A673 (cell line): ENCODE measurements around the gene GRXCR2. TPM values are rescaled to one million over a fixed set of nuclear protein-coding genes. Genes with fewer than 3 reads are reported as not detected.

Experiments used
- BruUV-seq: library from RNA; stranded (reverse); fragments of 400-500 nt; replicated peaks from 2 replicates; lab custom pipeline; 2021; lab: Mats Ljungman, UMichigan
- CTCF ChIA-PET: fragments of 300-600 bp; sonication (Branson Sonifier 250); formaldehyde crosslinking; loops from one replicate; lab custom pipeline; 2022; ENCODE audit warnings: antibody characterized with exemption; lab: Charles Lee
- POLR2A ChIA-PET: fragments of 300-600 bp; sonication (Branson Sonifier 250); formaldehyde crosslinking; loops from one replicate; lab custom pipeline; 2022; ENCODE audit warnings: antibody characterized with exemption; ENCODE audit not compliant: low non-redundant PET; lab: Charles Lee
- DNase-seq: peaks from one replicate; pipeline ENCODE4 v3.0.0-alpha.2; 2015; ENCODE audit warnings: low spot score
- H3K27ac ChIP-seq: fragments of 200-600 bp; sonication (generic); 2 replicates; pipeline ENCODE4 v1.5.1; 2016; ENCODE audit warnings: mixed run types, low read depth, mild to moderate bottlenecking, mixed read lengths, antibody characterized with exemption, low read length; ENCODE audit not compliant: poor library complexity, severe bottlenecking
- H3K27me3 ChIP-seq: fragments of 200-600 bp; sonication (generic); replicated peaks from 2 replicates; pipeline ENCODE4 v1.6.1; 2017; ENCODE audit warnings: mixed run types, low read depth, mild to moderate bottlenecking, mixed read lengths, antibody characterized with exemption, low read length; ENCODE audit not compliant: insufficient read depth, poor library complexity
- H3K36me3 ChIP-seq: fragments of 200-600 bp; sonication (generic); 2 replicates; pipeline ENCODE4 v1.6.1; 2016; ENCODE audit warnings: mixed run types, mild to moderate bottlenecking, mixed read lengths, antibody characterized with exemption, low read length; ENCODE audit not compliant: insufficient read depth, poor library complexity, severe bottlenecking
- H3K4me1 ChIP-seq: fragments of 200-600 bp; sonication (generic); 2 replicates; pipeline ENCODE4 v1.6.1; 2017; ENCODE audit warnings: mixed run types, mild to moderate bottlenecking, mixed read lengths, antibody characterized with exemption, low read length; ENCODE audit not compliant: insufficient read depth, poor library complexity, severe bottlenecking
- H3K4me3 ChIP-seq: fragments of 200-600 bp; sonication (generic); 2 replicates; pipeline ENCODE4 v1.5.1; 2016; ENCODE audit warnings: low read depth, mixed run types, mild to moderate bottlenecking, mixed read lengths, low read length; ENCODE audit not compliant: poor library complexity, severe bottlenecking
- H3K9me3 ChIP-seq: fragments of 200-600 bp; sonication (generic); 2 replicates; pipeline ENCODE4 v1.6.1; 2016; ENCODE audit warnings: mixed run types, low read depth, mild to moderate bottlenecking, mixed read lengths, antibody characterized with exemption, low read length; ENCODE audit not compliant: poor library complexity, severe bottlenecking
- CTCF ChIP-seq: fragments of 300-800, 200-600 bp; sonication (generic); conservative IDR thresholded peaks from 2 replicates; pipeline ENCODE4 v1.5.1; 2017; ENCODE audit warnings: low read depth, mild to moderate bottlenecking, antibody characterized with exemption, low read length, moderate library complexity, mixed read lengths
- EZH2 ChIP-seq: fragments of 200-600 bp; sonication (generic); IDR thresholded peaks from 2 replicates; pipeline ENCODE4 v1.6.1; 2017; ENCODE audit warnings: borderline replicate concordance, low read depth, mild to moderate bottlenecking, mixed read lengths, antibody characterized with exemption, low read length; ENCODE audit not compliant: poor library complexity, severe bottlenecking
- intact Hi-C: fragments of 100-400 bp; cut with micrococcal nuclease; formaldehyde crosslinking; loops from one replicate; pipeline ENCODE4 v1.10.0; 2022; ENCODE audit not compliant: unreplicated experiment
- total RNA-seq: library from RNA; stranded (reverse); gene quantifications from 2 replicates; pipeline ENCODE4 v1.2.3, GENCODE V29; 2021

The GRXCR2 gene
- total RNA-seq, 1 experiment from 2014 or later = not detected

GRCh38 chr5:145853781-145854376 lies 18.9 kb downstream of the GRXCR2 start:
- no peaks in the 10 kb centered on the region for H3K27me3 ChIP-seq
- ChIA-PET CTCF (no interaction called here), POLR2A (no interaction called here)
- no peaks in the 10 kb centered on the region for H3K4me1 ChIP-seq
- no peak for TF ChIP-seq EZH2
- TF ChIP-seq CTCF = no peak
- intact Hi-C loops = no loop called here
- H3K4me3 ChIP-seq = no peak overlapping the region
- BruUV-seq = no TSS peak
- no peaks in the 10 kb centered on the region for H3K36me3 ChIP-seq
- no peak for DNase-seq
- no peaks in the 10 kb centered on the region for H3K9me3 ChIP-seq
- no peak overlapping the region for H3K27ac ChIP-seq

DNA sequence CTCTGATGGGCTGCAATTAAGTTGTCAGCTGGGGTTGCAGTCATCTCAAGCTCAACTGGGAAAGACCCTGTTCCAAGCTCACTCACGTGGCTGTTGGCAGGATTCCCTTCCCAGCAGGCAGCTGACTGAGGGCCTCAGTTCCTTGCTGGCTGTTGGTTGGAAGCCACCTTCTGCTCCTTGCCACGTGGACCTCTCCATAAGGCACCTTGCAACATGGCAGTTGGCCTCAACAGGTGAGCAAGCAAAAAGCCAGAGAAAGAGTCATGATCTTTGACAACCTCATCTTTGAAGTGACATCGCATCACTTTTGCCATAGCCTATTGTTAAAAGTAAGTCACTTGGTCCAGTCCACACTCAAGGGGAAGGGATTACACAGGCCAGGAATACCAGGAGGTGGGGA lies 19.8 kb downstream of the GRXCR2 start:
- BruUV-seq = no TSS peak
- CTCF ChIA-PET = no interaction called here
- Histone ChIP-seq H3K4me3 (no peak overlapping the region), H3K36me3 (no peaks in the 10 kb centered on the region), H3K27ac (no peak overlapping the region), H3K27me3 (no peaks in the 10 kb centered on the region), H3K9me3 (no peaks in the 10 kb centered on the region), H3K4me1 (no peaks in the 10 kb centered on the region)
- intact Hi-C loops = no loop called here
- POLR2A ChIA-PET = no interaction called here
- no peak for DNase-seq
- no peak for TF ChIP-seq EZH2
- TF ChIP-seq CTCF = no peak

- POLR2A ChIA-PET = no interaction called here
- H3K27me3 ChIP-seq = no peaks in the 10 kb centered on the region
- H3K4me1 ChIP-seq = no peaks in the 10 kb centered on the region
- no peaks in the 10 kb centered on the region for H3K36me3 ChIP-seq
- no peaks in the 10 kb centered on the region for H3K9me3 ChIP-seq
- no peak overlapping the region for H3K27ac ChIP-seq
- peak; percentile 42 for DNase-seq
- no peak overlapping the region for H3K4me3 ChIP-seq
- no TSS peak for BruUV-seq
- TF ChIP-seq CTCF = no peak
- TF ChIP-seq EZH2 = no peak
- intact Hi-C loops = no loop called here
- CTCF ChIA-PET = no interaction called here
These were observed 24.0 kb downstream of the GRXCR2 start for GRCh38 chr5:145848854-145849253.
